RWPE1 (cell line): ENCODE results near the gene PHACTR3.

Experiments
- CTCF ChIA-PET: fragments of 350-600 bp; sonication (Branson Sonifier 250); formaldehyde crosslinking; extraction: SDS; loops from one replicate; lab custom pipeline; 2021; lab: Yijun Ruan, JAX
- POLR2A ChIA-PET: fragments of 400-600 bp; formaldehyde crosslinking; extraction: SDS; loops from one replicate; lab custom pipeline; 2020; ENCODE audit warnings: antibody characterized with exemption; ENCODE audit not compliant: low non-redundant PET; lab: Yijun Ruan, JAX
- DNase-seq: peaks from one replicate; pipeline ENCODE4 v3.0.0; 2012; ENCODE audit warnings: low spot score
- H3K27ac ChIP-seq: fragments of 450-650 bp; 2 replicates; pipeline ENCODE4 v1.5.1; 2017
- CTCF ChIP-seq: fragments of 450-650 bp; conservative IDR thresholded peaks from 2 replicates; pipeline ENCODE4 v1.5.1; 2017; ENCODE audit warnings: low read depth, mild to moderate bottlenecking

PHACTR3 gene

GRCh38 chr20:59825944-59826759 lies 221.8 kb downstream of the PHACTR3 start:
- no peak for TF ChIP-seq CTCF
- DNase-seq = peak; percentile 94
- ChIA-PET CTCF (interaction anchor here (0.5 to 1.1 kb wide), 5 partner anchors 24 to 974 kb away, joined by 3 to 7 read pairs (median 3); partner anchors contain the start of gene GNAS), POLR2A (no interaction called here)
- peak overlapping the region; percentile 93 for H3K27ac ChIP-seq

GRCh38 chr20:59827138-59828056 lies 223.1 kb downstream of the PHACTR3 start:
- ChIA-PET POLR2A (no interaction called here), CTCF (no interaction called here)
- peak overlapping the region; percentile 93 for H3K27ac ChIP-seq
- no peak for TF ChIP-seq CTCF
- no peak for DNase-seq

GRCh38 chr20:59828125-59829053 lies 224.0 kb downstream of the PHACTR3 start:
- peak overlapping the region; percentile 93 for H3K27ac ChIP-seq
- TF ChIP-seq CTCF = no peak
- ChIA-PET POLR2A (no interaction called here), CTCF (interaction anchor here (1.3 kb wide), 1 partner anchor 22 kb away, joined by 5 read pairs; no protein-coding TSS in a partner anchor)
- no peak for DNase-seq

- no peak for DNase-seq
- ChIA-PET POLR2A (no interaction called here), CTCF (interaction anchor here (1.3 kb wide), 1 partner anchor 21 kb away, joined by 5 read pairs; no protein-coding TSS in a partner anchor)
- TF ChIP-seq CTCF = no peak
- H3K27ac ChIP-seq = peak overlapping the region; percentile 93
Observed at GRCh38 chr20:59829054-59829785, 224.9 kb downstream of the PHACTR3 start.

GRCh38 chr20:59829786-59830664 lies 225.7 kb downstream of the PHACTR3 start:
- CTCF ChIA-PET = interaction anchor here (0.9 to 2.1 kb wide), 2 partner anchors 9 to 20 kb away, joined by 3 to 8 read pairs; no protein-coding TSS in a partner anchor
- no peak for TF ChIP-seq CTCF
- peak overlapping the region; percentile 93 for H3K27ac ChIP-seq
- DNase-seq = no peak
- POLR2A ChIA-PET = no interaction called here
